Esophagus squamous epithelium (tissue), 4 donors: ENCODE measurements around the gene BIRC5.
"Not testable (repeated sequence)": the region's sequence is repeated elsewhere in the genome, so short reads cannot be mapped to it uniquely, and the experiment has no call there.

Experiments used
- POLR2A ChIP-seq, 4 donors: fragments of 450-650 bp; IDR thresholded peaks; one replicate each; pipeline ENCODE4 v1.6.1; 2017; ENCODE audit warnings: antibody characterized with exemption in 4 of 4, mild to moderate bottlenecking in 4 of 4, moderate library complexity in 3 of 4
- TF ChIP-seq, protein P1 (sequence below), 6 experiments: fragments of 450-650 bp in 4 of 6; fragments of 200-600 bp in 2 of 6; sonication (generic) in 2 of 6; IDR thresholded peaks; one replicate each; pipeline ENCODE4 v1.5.1; 2016 to 2019; ENCODE audit warnings: antibody characterized with exemption in 6 of 6, mild to moderate bottlenecking in 4 of 6, moderate library complexity in 4 of 6

DNA sequence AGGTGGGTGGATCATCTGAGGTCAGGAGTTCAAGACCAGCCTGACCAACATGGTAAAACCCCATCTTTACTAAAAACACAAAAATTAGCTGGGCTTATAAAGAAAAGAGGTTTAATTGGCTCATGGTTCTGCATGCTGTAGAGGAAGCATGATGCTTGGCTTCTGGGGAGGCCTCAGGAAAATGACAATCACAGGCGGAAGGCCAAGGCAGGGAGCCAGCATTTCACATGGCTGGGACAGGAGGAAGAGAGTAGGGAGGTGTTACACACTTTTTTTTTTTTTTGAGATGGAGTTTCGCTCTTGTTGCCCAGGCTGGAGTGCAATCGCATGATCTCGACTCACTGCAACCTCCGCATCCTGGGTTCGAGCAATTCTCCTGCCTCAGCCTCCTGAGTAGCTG lies 21.0 kb downstream of the BIRC5 start:
- TF ChIP-seq, protein P1, sequence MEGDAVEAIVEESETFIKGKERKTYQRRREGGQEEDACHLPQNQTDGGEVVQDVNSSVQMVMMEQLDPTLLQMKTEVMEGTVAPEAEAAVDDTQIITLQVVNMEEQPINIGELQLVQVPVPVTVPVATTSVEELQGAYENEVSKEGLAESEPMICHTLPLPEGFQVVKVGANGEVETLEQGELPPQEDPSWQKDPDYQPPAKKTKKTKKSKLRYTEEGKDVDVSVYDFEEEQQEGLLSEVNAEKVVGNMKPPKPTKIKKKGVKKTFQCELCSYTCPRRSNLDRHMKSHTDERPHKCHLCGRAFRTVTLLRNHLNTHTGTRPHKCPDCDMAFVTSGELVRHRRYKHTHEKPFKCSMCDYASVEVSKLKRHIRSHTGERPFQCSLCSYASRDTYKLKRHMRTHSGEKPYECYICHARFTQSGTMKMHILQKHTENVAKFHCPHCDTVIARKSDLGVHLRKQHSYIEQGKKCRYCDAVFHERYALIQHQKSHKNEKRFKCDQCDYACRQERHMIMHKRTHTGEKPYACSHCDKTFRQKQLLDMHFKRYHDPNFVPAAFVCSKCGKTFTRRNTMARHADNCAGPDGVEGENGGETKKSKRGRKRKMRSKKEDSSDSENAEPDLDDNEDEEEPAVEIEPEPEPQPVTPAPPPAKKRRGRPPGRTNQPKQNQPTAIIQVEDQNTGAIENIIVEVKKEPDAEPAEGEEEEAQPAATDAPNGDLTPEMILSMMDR (IDR thresholded peaks at IDR 0.05) = not testable (repeated sequence)
- TF ChIP-seq POLR2A (IDR thresholded peaks at IDR 0.05) = not testable (repeated sequence)
